Dedifferentiated amniotic fluid mesenchymal stem cell (primary cell): ENCODE data around the gene MTERF4.

ENCODE experiments used
- DNase-seq: peaks from one replicate; pipeline ENCODE4 v3.0.0-alpha.2; 2016; ENCODE audit errors: extremely low spot score

Gene MTERF4

GRCh38 chr2:241088376-241088775, 13.7 kb downstream of the MTERF4 start:
- DNase-seq = no peak

- no peak for DNase-seq
Observed at GRCh38 chr2:241087420-241088268, 14.4 kb downstream of the MTERF4 start.

GRCh38 chr2:241084856-241085444, 17.1 kb downstream of the MTERF4 start:
- DNase-seq = no peak

- DNase-seq = no peak
Observed at GRCh38 chr2:241083091-241083415, 19.0 kb downstream of the MTERF4 start.

GRCh38 chr2:241082341-241083090, 19.6 kb downstream of the MTERF4 start:
- DNase-seq = no peak

- DNase-seq = no peak
Observed at GRCh38 chr2:241081643-241082340, 20.3 kb downstream of the MTERF4 start.

- no peak for DNase-seq
Observed at GRCh38 chr2:241081190-241081642, 20.9 kb downstream of the MTERF4 start.

GRCh38 chr2:241080405-241081189, 21.5 kb downstream of the MTERF4 start:
- DNase-seq = no peak

GRCh38 chr2:241074901-241075540, 27.1 kb downstream of the MTERF4 start:
- DNase-seq = no peak

- DNase-seq = no peak
Observed at GRCh38 chr2:241074065-241074818, 27.8 kb downstream of the MTERF4 start.

- DNase-seq = no peak
Observed at GRCh38 chr2:241073166-241074064, 28.7 kb downstream of the MTERF4 start.

- no peak for DNase-seq
Observed at GRCh38 chr2:241072553-241073165, 29.4 kb downstream of the MTERF4 start.

- no peak for DNase-seq
Observed at GRCh38 chr2:241072151-241072550, 29.9 kb downstream of the MTERF4 start.

GRCh38 chr2:241071677-241072111, 30.4 kb downstream of the MTERF4 start:
- no peak for DNase-seq

- no peak for DNase-seq
Observed at GRCh38 chr2:241070811-241071676, 31.0 kb downstream of the MTERF4 start.

- no peak for DNase-seq
Observed at GRCh38 chr2:241070361-241070760, 31.7 kb downstream of the MTERF4 start.

- no peak for DNase-seq
Observed at GRCh38 chr2:241069821-241070281, 32.2 kb downstream of the MTERF4 start.
